Left lung (tissue), 10 donors: ENCODE results near the gene NUDT8. TPM values are rescaled to one million over a fixed set of nuclear protein-coding genes. Genes with fewer than 3 reads are reported as not detected.
A peak's percentile ranks its signal among the peaks of the same experiment; 100 is the strongest.

Experiments
- ATAC-seq: fragments of 200-7000 bp; cut with Tn5 transposase; one replicate; pipeline ENCODE4 v1.9.1; 2020; ENCODE audit warnings: moderate library complexity
- DNase-seq, 4 donors: peaks; one replicate each; pipeline ENCODE4 v3.0.0-alpha.2; 2013 to 2020
- H3K27ac ChIP-seq, 2 donors: fragments of 200-600 bp; sonication (generic) in 1 of 2; one replicate each; pipeline versions ENCODE4 v1.5.0 to v1.8.0; 2020 to 2021
- H3K27me3 ChIP-seq, 2 donors: fragments of 200-600 bp; sonication (generic) in 1 of 2; one replicate each; pipeline versions ENCODE4 v1.5.0 to v1.8.0; 2020 to 2021
- H3K36me3 ChIP-seq, 2 donors: fragments of 200-600 bp; sonication (generic) in 1 of 2; one replicate each; pipeline versions ENCODE4 v1.5.0 to v1.8.0; 2020 to 2021
- H3K4me1 ChIP-seq, 2 donors: fragments of 200-600 bp; one replicate each; pipeline ENCODE4 v1.8.0; 2021
- H3K4me3 ChIP-seq, 2 donors: fragments of 200-600 bp; sonication (generic) in 1 of 2; one replicate each; pipeline versions ENCODE4 v1.5.0 to v1.8.0; 2020 to 2021; ENCODE audit warnings: mild to moderate bottlenecking in 1 of 2
- H3K9me3 ChIP-seq, 2 donors: fragments of 200-600 bp; sonication (generic) in 1 of 2; one replicate each; pipeline versions ENCODE4 v1.5.0 to v1.8.0; 2020 to 2021
- CTCF ChIP-seq, 2 donors: fragments of 200-600 bp; sonication (generic) in 1 of 2; IDR thresholded peaks; one replicate each; pipeline versions ENCODE4 v1.5.0 to v1.8.0; 2021; ENCODE audit warnings: antibody characterized with exemption in 2 of 2
- intact Hi-C, 2 donors: fragments of 100-400 bp; cut with DNase I; formaldehyde crosslinking; loops; one replicate each; pipeline versions ENCODE4 v1.11.2 to v1.14.2; 2022
- polyA plus RNA-seq, 6 donors: library from polyadenylated mRNA; unstranded; fragments of 120-200 nt; gene quantifications; one replicate each; pipeline ENCODE4 v1.2.1, GENCODE V29; 2013; ENCODE audit not compliant: insufficient read length in 6 of 6
- total RNA-seq, 2 donors: library from RNA; stranded (reverse); fragmentation: NEBNext Ultra II Directional; extraction: Animal tissue kit (Norgen Biotek cat#: 25700); gene quantifications; one replicate each; pipeline ENCODE4 v1.2.1, GENCODE V29; 2021
- donor health status: DM: no; HTN: yes; CAD: no.
- donor health status: DM: no; HTN: no; CAD: no.

Gene NUDT8
- total and polyA plus RNA-seq, 8 donors: 3.8 to 18.1 (median 5.6) TPM

GRCh38 chr11:67654225-67654624 is 24.5 kb upstream of the NUDT8 start:
- Histone ChIP-seq H3K4me1 (no peaks in the 10 kb centered on the region), H3K27me3 (peaks cover 0 to 18% of the 10 kb centered on the region in 2 donors), H3K36me3 (no peaks in the 10 kb centered on the region), H3K27ac (no peak overlapping the region), H3K9me3 (peaks cover 0 to 14% of the 10 kb centered on the region in 2 donors), H3K4me3 (no peak overlapping the region)
- TF ChIP-seq CTCF (IDR thresholded peaks at IDR 0.05): no peak
- ATAC-seq (no peak), DNase-seq (peak in 2 of 4 donors; percentile 5 to 29)
- intact Hi-C loops: no loop called here

GRCh38 chr11:67652965-67653845 is 23.5 kb upstream of the NUDT8 start:
- DNase-seq (peak in 2 of 4 donors; percentile 6 to 19), ATAC-seq (no peak)
- TF ChIP-seq CTCF (IDR thresholded peaks at IDR 0.05): no peak
- no peaks in the 10 kb centered on the region for H3K36me3 ChIP-seq
- no peaks in the 10 kb centered on the region for H3K4me1 ChIP-seq
- H3K27me3 ChIP-seq: peaks cover 0 to 25% of the 10 kb centered on the region in 2 donors
- H3K27ac ChIP-seq: no peak overlapping the region
- intact Hi-C loops: no loop called here
- H3K9me3 ChIP-seq: peaks cover 0 to 14% of the 10 kb centered on the region in 2 donors
- no peak overlapping the region for H3K4me3 ChIP-seq

- H3K27ac ChIP-seq: no peak overlapping the region
- DNase-seq (peak in 2 of 4 donors; percentile 1 to 13), ATAC-seq (no peak)
- H3K36me3 ChIP-seq: no peaks in the 10 kb centered on the region
- intact Hi-C loops: no loop called here
- peaks cover 0 to 36% of the 10 kb centered on the region in 2 donors for H3K27me3 ChIP-seq
- H3K4me3 ChIP-seq: no peak overlapping the region
- TF ChIP-seq CTCF (IDR thresholded peaks at IDR 0.05): no peak
- H3K4me1 ChIP-seq: peaks cover 0 to 8% of the 10 kb centered on the region in 2 donors
- H3K9me3 ChIP-seq: peaks cover 0 to 14% of the 10 kb centered on the region in 2 donors
These were observed 22.4 kb upstream of the NUDT8 start for GRCh38 chr11:67651976-67652781.

GRCh38 chr11:67649634-67650510 is 20.1 kb upstream of the NUDT8 start:
- intact Hi-C loops: no loop called here
- peak in 1 of 4 donors; percentile 34 for DNase-seq
- H3K9me3 ChIP-seq: no peaks in the 10 kb centered on the region
- peak overlapping the region; percentile 30 to 42 for H3K4me3 ChIP-seq
- no peak for TF ChIP-seq CTCF (IDR thresholded peaks at IDR 0.05)
- ATAC-seq: peak; percentile 21
- no peaks in the 10 kb centered on the region for H3K36me3 ChIP-seq
- peak overlapping the region in 1 of 2 donors; percentile 65 for H3K27ac ChIP-seq
- peaks cover 0 to 47% of the 10 kb centered on the region in 2 donors for H3K27me3 ChIP-seq
- H3K4me1 ChIP-seq: peaks cover 0 to 16% of the 10 kb centered on the region in 2 donors
